PFSK-1 (cell line): ENCODE measurements around the gene KBTBD7.

ENCODE experiments used
- FOXP2 ChIP-seq: optimal IDR thresholded peaks from 2 replicates; pipeline ENCODE3; 2011; ENCODE audit warnings: borderline replicate concordance, control low read depth, inconsistent platforms; ENCODE audit not compliant: insufficient read depth; ENCODE audit errors: extremely low read length, extremely low read depth
- POLR2AphosphoS5 ChIP-seq: IDR thresholded peaks from 2 replicates; pipeline ENCODE4 v1.6.1; 2012; ENCODE audit warnings: low read depth, mild to moderate bottlenecking, control low read depth, low read length, moderate library complexity
- SIN3A ChIP-seq: IDR thresholded peaks from 2 replicates; pipeline ENCODE4 v1.6.1; 2012; ENCODE audit warnings: mild to moderate bottlenecking, low read length, moderate library complexity, borderline replicate concordance; ENCODE audit not compliant: insufficient read depth
- TAF1 ChIP-seq: IDR thresholded peaks from 2 replicates; pipeline ENCODE4 v1.6.1; 2012; ENCODE audit warnings: low read length, control low read depth, borderline replicate concordance; ENCODE audit not compliant: insufficient read depth
- TF ChIP-seq, protein P1 (sequence below), 2 experiments: IDR thresholded peaks; 2 replicates each; pipeline versions ENCODE4 v1.6.1 to v1.8.0; 2011 to 2012; ENCODE audit warnings: low read depth in 2 of 2, low read length in 2 of 2, control low read depth in 1 of 2, inconsistent platforms in 1 of 2, mild to moderate bottlenecking in 1 of 2, moderate library complexity in 1 of 2; ENCODE audit not compliant: insufficient read depth in 1 of 2

KBTBD7 gene

DNA sequence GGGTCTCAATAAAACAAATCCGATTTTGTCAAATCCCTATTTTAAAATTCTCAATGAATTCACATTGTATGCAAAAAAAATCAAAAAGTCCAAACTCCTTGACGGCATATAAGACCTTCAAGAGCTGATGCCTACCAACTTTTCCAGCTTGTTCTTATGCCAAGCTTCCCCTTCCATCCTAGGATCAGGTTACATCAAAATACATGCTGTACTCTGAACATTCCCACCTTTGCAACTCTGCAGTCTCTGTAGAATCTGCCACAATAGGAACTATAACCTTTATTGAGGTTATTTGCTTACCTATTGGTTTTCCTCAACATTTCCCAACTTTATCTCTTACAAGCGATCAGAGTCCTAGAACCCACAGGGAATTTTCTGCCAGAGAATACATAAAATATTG is 7.9 kb downstream of the KBTBD7 start:
- no peak for TF ChIP-seq SIN3A
- TF ChIP-seq TAF1 = no peak
- TF ChIP-seq, protein P1, sequence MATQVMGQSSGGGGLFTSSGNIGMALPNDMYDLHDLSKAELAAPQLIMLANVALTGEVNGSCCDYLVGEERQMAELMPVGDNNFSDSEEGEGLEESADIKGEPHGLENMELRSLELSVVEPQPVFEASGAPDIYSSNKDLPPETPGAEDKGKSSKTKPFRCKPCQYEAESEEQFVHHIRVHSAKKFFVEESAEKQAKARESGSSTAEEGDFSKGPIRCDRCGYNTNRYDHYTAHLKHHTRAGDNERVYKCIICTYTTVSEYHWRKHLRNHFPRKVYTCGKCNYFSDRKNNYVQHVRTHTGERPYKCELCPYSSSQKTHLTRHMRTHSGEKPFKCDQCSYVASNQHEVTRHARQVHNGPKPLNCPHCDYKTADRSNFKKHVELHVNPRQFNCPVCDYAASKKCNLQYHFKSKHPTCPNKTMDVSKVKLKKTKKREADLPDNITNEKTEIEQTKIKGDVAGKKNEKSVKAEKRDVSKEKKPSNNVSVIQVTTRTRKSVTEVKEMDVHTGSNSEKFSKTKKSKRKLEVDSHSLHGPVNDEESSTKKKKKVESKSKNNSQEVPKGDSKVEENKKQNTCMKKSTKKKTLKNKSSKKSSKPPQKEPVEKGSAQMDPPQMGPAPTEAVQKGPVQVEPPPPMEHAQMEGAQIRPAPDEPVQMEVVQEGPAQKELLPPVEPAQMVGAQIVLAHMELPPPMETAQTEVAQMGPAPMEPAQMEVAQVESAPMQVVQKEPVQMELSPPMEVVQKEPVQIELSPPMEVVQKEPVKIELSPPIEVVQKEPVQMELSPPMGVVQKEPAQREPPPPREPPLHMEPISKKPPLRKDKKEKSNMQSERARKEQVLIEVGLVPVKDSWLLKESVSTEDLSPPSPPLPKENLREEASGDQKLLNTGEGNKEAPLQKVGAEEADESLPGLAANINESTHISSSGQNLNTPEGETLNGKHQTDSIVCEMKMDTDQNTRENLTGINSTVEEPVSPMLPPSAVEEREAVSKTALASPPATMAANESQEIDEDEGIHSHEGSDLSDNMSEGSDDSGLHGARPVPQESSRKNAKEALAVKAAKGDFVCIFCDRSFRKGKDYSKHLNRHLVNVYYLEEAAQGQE (IDR thresholded peaks at IDR 0.05; ENCODE audit: insufficient read depth in 1 of 2, low read depth in 2 of 2, low read length in 2 of 2) = no peak
- TF ChIP-seq POLR2AphosphoS5 = no peak
- no peak for TF ChIP-seq FOXP2

DNA sequence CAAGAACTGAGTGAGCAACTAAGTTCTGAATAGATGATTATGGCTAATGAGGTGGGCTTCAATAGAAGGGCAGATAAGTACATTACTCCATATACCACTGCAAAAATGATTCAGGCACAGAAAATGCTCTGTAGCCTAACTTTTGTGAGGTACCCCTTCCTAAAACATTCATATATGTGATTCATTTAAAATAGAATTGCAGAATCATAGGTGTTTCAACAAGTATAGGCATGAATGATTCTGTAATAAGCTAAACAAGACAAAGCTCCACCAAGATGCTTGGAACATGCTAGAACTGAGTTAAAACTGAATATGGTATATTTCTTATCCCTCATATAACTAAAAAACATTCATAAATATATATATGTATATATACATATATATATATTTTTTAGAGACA is 12.1 kb downstream of the KBTBD7 start:
- TF ChIP-seq POLR2AphosphoS5 (no peak), FOXP2 (no peak), TAF1 (no peak), SIN3A (no peak)
- TF ChIP-seq, protein P1 (IDR thresholded peaks at IDR 0.05; ENCODE audit: insufficient read depth in 1 of 2, low read depth in 2 of 2, low read length in 2 of 2) = no peak

DNA sequence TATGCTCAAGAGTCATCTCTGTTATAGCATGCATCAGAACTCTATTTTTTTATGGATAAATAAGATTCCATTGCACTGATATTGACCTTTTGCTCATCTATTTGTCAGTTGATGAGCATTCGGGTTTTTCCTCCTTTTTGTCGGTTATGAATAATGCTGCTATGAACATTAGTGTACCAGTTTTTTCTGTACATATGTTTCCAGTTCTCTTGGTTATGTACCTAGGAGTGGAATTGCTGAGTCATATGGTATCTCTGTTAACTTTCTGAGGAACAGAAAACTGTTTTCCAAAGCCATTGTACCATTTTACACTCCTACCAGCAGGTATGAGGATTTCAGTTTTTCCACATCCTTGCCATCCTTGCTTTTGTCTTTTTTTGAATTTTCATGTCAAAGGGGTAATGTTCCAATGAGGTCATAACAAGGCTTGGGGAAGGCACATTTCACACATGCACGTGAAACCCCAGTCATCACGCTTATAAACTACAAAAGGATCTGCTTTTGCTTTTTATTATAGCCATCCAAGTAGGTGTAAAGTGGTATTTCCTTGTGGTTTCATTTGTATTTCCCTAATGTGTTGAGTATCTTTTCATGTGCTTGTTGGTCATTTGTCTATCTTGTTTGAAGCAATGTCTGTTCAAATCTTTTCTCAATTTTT is 14.6 kb downstream of the KBTBD7 start:
- TF ChIP-seq TAF1 (no peak), POLR2AphosphoS5 (no peak), SIN3A (no peak), FOXP2 (no peak)
- TF ChIP-seq, protein P1 (IDR thresholded peaks at IDR 0.05; ENCODE audit: insufficient read depth in 1 of 2, low read depth in 2 of 2, low read length in 2 of 2) = no peak

DNA sequence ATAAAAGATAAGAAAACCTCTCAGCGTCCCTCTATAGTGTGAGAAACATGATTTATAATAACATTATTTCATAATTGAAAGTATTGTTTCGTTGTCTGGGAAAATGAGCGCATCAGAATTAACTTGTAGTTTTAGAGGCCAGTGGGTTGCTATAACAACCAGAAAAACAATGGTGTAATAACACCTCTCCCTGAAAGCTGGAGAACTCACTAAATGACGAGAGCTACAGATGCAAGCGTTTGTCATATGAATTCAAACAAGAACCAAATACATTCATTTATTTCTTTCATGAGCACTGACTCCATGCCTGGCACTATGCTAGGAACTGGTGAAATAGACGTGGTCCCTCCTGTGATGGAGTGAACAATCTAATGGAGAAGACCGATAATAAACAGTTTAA is 16.3 kb downstream of the KBTBD7 start:
- TF ChIP-seq POLR2AphosphoS5 (no peak), TAF1 (no peak), FOXP2 (no peak), SIN3A (no peak)
- TF ChIP-seq, protein P1 (IDR thresholded peaks at IDR 0.05; ENCODE audit: insufficient read depth in 1 of 2, low read depth in 2 of 2, low read length in 2 of 2) = no peak

DNA sequence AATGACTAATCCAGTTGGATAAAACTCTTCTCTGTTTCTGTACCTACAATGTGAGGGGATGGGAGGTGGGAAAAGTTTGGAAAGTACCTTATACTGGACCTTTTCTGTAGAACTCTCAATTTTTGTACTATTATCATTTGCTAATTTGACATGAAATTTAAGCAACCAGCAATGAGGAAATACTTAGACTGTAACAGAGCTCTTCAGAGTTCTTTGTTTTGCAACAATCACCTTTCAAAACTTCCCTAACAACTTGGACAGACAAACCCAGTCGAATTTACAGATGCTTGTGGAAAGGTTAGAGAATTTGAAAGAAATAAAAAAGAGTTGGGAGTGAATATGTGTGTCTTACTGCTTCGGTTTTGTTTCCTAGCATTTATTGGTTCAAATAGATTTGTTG is 16.8 kb downstream of the KBTBD7 start:
- no peak for TF ChIP-seq POLR2AphosphoS5
- TF ChIP-seq, protein P1 (IDR thresholded peaks at IDR 0.05; ENCODE audit: insufficient read depth in 1 of 2, low read depth in 2 of 2, low read length in 2 of 2) = no peak
- no peak for TF ChIP-seq SIN3A
- TF ChIP-seq TAF1 = no peak
